ENCODE measurements around the gene CRYAA. TPM values are rescaled to one million over a fixed set of nuclear protein-coding genes. Genes with fewer than 3 reads are reported as not detected.

Gene CRYAA
- total RNA-seq, 1 experiment from 2014 or later = not detected

DNA sequence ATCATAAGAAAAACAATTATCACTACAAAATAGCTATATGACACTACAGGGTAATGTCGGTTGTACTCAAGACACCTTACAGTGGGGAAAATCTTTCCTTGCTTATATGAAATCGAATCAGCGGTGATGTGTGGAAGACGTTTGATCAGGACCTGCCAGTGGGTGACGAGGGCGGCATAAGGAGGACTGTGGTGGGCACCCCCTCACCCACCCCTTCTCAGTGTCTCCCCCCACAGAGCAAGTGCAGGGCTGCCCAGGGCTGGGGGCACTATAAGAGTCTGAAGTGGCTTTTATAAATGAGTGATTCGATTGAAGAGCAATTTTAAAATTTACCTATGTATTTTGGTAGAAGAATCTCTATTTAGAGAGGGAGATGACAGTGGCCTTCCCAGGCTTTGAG is 35.8 kb downstream of the CRYAA start:
- no peak for DNase-seq
- Histone ChIP-seq H3K36me3 (replicated peaks; ENCODE audit: control insufficient read depth, insufficient read depth, low read length) (no peaks in the 10 kb centered on the region), H3K4me3 (ENCODE audit: insufficient read depth, low read depth, low read length) (no peak overlapping the region), H3K27me3 (ENCODE audit: control insufficient read depth, insufficient read depth, low read length) (no peaks in the 10 kb centered on the region)

GRCh38 chr21:43206231-43207042 is 37.6 kb downstream of the CRYAA start:
- no peaks in the 10 kb centered on the region for H3K27me3 ChIP-seq (ENCODE audit: control insufficient read depth, insufficient read depth, low read length)
- DNase-seq = no peak
- H3K36me3 ChIP-seq (replicated peaks; ENCODE audit: control insufficient read depth, insufficient read depth, low read length) = no peaks in the 10 kb centered on the region
- no peak overlapping the region for H3K4me3 ChIP-seq (ENCODE audit: insufficient read depth, low read depth, low read length)

DNA sequence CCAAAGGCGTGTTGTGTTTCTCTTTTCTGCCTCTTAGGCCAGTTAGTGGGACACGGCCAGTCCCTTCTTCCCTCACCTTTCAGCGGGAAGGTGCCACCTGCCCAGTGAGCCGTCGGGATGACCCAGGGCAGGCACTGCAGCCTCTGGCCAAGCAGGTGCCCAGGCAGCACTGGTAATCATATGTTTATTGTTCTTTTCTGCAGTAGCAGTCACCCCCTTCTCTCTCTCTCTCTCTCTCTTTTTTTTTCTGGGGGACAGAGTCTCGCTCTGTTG is 38.2 kb downstream of the CRYAA start:
- no peaks in the 10 kb centered on the region for H3K27me3 ChIP-seq (ENCODE audit: control insufficient read depth, insufficient read depth, low read length)
- no peaks in the 10 kb centered on the region for H3K36me3 ChIP-seq (replicated peaks; ENCODE audit: control insufficient read depth, insufficient read depth, low read length)
- no peak for DNase-seq
- H3K4me3 ChIP-seq (ENCODE audit: insufficient read depth, low read depth, low read length) = no peak overlapping the region

- no peak for DNase-seq
- no peaks in the 10 kb centered on the region for H3K27me3 ChIP-seq (ENCODE audit: control insufficient read depth, insufficient read depth, low read length)
- H3K4me3 ChIP-seq (ENCODE audit: insufficient read depth, low read depth, low read length) = no peak overlapping the region
- no peaks in the 10 kb centered on the region for H3K36me3 ChIP-seq (replicated peaks; ENCODE audit: control insufficient read depth, insufficient read depth, low read length)
Observed at GRCh38 chr21:43207868-43208267, 39.1 kb downstream of the CRYAA start.

DNA sequence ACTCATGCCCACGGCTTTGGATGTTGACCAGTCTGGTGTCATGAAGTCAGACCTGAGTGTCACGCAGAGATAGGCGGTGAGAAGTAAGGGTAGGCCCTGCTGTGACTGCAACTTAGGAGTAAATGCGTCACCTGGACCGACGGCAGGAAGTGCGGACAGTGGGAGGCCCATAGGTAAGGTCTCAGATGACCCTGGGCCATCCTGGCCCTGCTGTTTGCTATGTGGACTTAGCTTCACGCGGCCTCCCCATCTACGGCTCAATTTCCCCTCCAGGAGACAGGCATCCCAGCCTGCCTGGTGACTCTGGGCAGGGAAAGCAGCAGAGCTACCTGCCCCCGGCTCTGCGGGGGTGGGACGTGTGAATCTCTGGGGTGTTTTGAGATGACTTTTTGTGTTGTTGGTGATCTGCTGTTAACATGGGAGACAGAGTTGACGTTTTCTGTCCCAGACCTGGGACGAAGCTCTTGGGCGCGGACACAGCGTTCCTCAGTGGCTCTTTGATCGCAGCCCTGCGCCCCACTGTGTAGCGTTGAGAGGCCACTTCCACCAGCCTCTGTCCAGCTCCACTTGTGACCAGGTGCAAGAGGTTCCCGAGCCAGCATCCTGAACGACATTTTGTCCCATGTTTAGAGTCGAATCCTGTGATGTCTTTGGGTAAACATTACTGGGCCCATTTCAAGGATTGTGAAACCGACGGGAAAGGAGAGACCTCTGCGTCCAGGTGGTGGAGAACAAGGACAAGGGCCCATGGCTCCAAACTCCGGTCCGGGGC is 39.9 kb downstream of the CRYAA start:
- Histone ChIP-seq H3K27me3 (ENCODE audit: control insufficient read depth, insufficient read depth, low read length) (no peaks in the 10 kb centered on the region), H3K4me3 (ENCODE audit: insufficient read depth, low read depth, low read length) (no peak overlapping the region), H3K36me3 (replicated peaks; ENCODE audit: control insufficient read depth, insufficient read depth, low read length) (no peaks in the 10 kb centered on the region)
- DNase-seq = no peak

GRCh38 chr21:43209575-43210453 is 41.0 kb downstream of the CRYAA start:
- DNase-seq = no peak
- H3K4me3 ChIP-seq (ENCODE audit: insufficient read depth, low read depth, low read length) = no peak overlapping the region
- H3K36me3 ChIP-seq (replicated peaks; ENCODE audit: control insufficient read depth, insufficient read depth, low read length) = no peaks in the 10 kb centered on the region
- no peaks in the 10 kb centered on the region for H3K27me3 ChIP-seq (ENCODE audit: control insufficient read depth, insufficient read depth, low read length)

DNA sequence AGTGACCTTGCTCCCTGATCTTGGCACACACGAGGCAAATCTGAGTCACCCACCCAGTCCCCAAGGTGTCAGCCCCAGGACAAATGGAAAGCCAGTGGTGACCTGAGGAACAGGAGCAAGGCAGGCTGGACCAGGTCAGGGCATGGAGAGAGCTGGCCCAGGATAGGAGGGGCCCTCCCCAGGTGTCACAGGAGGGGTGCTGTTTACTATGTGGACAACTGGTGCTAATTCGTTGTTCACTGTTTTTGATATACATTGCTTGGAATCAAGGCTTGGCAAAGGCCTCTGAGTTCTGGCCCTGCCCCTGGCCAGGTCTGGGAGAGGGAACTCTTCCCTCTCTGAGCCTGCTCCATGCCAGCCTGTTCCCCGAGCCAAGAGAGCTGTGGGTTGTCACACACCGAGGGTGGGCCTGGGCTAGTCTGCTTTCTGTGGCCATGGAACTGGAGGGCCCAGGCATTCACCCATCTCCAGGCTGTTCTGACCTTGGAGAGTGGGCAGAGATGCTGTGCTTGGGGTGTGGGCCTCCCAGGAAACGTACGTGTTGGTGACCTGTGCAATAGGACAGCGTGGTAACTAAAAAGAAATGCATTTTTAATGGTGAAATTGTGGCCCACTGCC is 41.8 kb downstream of the CRYAA start:
- no peak for DNase-seq

DNA sequence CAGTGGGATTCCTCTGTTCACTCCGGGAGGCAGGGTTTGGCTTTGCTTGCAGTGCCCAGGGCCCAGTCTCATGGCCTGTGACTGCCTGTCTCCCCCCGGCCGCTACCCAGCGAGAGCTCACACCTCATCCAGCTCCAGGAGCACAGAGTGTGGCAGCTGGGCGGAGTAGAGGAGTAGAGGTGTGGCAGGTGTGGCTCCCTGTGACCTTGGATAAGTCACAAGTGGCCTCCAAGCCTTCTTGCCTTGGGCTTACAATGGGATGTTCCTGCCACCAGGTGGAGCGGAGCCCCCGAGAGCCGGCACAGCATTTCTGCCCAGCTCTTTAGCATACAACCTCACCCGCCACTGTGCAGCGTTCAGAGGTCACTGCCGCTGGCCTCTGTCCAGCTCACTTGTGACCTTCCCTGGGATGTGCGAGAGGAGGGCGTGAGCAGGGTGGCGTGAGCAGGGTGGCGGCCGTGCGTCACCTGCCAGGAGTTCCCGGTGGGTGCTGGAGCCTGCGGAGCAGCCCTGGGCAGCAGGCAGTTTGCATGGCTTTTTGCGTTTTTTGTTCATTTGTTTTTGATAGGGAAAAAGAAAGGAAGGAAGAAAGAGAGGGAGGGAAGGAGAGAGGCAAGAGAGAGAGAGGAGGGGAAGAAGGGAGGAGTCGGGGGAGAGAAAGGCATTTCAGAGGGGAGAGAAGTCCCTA is 42.4 kb downstream of the CRYAA start:
- no peak overlapping the region for H3K4me3 ChIP-seq (ENCODE audit: insufficient read depth, low read depth, low read length)
- peak; percentile 85 for DNase-seq

More for the DNA sequence above, 41.8 kb downstream of the CRYAA start:
- no peak overlapping the region for H3K4me3 ChIP-seq (ENCODE audit: insufficient read depth, low read depth, low read length)
- H3K36me3 ChIP-seq (replicated peaks; ENCODE audit: control insufficient read depth, insufficient read depth, low read length) = no peaks in the 10 kb centered on the region
- no peaks in the 10 kb centered on the region for H3K27me3 ChIP-seq (ENCODE audit: control insufficient read depth, insufficient read depth, low read length)

DNA sequence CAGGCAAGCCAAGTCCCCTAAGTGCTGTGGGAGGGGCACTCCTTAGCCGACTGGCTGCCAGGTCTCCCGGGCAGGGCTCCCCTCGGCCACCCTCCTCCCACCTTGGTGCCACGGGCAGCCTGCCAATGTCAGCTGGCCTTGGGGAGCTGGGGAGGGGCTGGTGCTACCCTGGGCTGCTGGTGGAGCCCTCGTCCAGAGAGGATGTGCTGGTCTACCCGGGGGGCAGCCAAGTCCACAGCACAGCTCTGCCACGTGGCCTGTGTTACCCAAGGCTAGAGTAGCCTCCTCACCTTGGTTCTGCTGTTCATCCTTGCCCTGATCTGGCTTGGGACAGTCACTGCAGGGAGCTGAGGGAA is 42.9 kb downstream of the CRYAA start:
- H3K36me3 ChIP-seq (replicated peaks; ENCODE audit: control insufficient read depth, insufficient read depth, low read length) = no peaks in the 10 kb centered on the region
- no peak overlapping the region for H3K4me3 ChIP-seq (ENCODE audit: insufficient read depth, low read depth, low read length)
- no peaks in the 10 kb centered on the region for H3K27me3 ChIP-seq (ENCODE audit: control insufficient read depth, insufficient read depth, low read length)
- DNase-seq = peak; percentile 53

More for the DNA sequence above, 42.4 kb downstream of the CRYAA start:
- Histone ChIP-seq H3K36me3 (replicated peaks; ENCODE audit: control insufficient read depth, insufficient read depth, low read length) (no peaks in the 10 kb centered on the region), H3K27me3 (ENCODE audit: control insufficient read depth, insufficient read depth, low read length) (no peaks in the 10 kb centered on the region)

Other genes with a start within 250 kb of the CRYAA start
- gene ERVH48-1, start 243.4 kb upstream of the CRYAA start, total RNA-seq (2014; rRNA removed; shearing (Covaris generic)) = 42.9 and 57.1 TPM in 2 replicates
- 17.7 and 20.0 TPM in 2 replicates for gene PKNOX1, start 194.4 kb upstream of the CRYAA start, total RNA-seq (2014; rRNA removed; shearing (Covaris generic))
- gene CBS, start 93.2 kb upstream of the CRYAA start, total RNA-seq (2014; rRNA removed; shearing (Covaris generic)) = 315 and 380 TPM in 2 replicates
- gene U2AF1, start 61.4 kb upstream of the CRYAA start, total RNA-seq (2014; rRNA removed; shearing (Covaris generic)) = 26.6 and 30.3 TPM in 2 replicates

Data from H7 (cell line).